ENCODE data around the gene HCN4. TPM values are rescaled to one million over a fixed set of nuclear protein-coding genes. Genes with fewer than 3 reads are reported as not detected.
A peak's percentile ranks its signal among the peaks of the same experiment; 100 is the strongest.

Gene HCN4
- total RNA-seq, 2 donors from 2014 or later, result 0.04 TPM; not detected in 1

DNA sequence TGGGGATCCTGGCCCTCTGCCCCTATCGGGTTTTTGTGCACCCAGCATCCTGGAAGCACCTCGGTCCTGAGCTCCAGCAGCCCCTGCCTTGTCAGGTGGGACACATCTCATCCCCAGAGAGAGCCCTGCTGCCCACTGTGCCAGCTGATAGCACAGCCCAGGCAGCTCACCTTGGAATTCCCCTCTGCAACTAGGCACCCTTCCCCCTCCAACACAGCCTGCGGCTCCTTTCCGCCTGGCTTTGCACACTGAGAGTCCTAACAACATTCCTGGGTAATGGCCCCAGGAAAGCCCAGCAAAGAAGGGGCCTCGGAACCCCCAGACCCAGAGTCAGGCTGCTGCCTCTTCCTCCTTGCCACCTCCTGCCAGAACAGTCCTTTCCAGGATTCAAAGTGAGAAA is 5.9 kb downstream of the HCN4 start:
- H3K36me3 Mint-ChIP-seq, result no peaks in the 10 kb centered on the region
- H3K27ac Mint-ChIP-seq, result no peak overlapping the region
- no peak for DNase-seq (ENCODE audit: low spot score in 2 of 2)
- no peaks in the 10 kb centered on the region for H3K9me3 Mint-ChIP-seq
- no peak for ATAC-seq

DNA sequence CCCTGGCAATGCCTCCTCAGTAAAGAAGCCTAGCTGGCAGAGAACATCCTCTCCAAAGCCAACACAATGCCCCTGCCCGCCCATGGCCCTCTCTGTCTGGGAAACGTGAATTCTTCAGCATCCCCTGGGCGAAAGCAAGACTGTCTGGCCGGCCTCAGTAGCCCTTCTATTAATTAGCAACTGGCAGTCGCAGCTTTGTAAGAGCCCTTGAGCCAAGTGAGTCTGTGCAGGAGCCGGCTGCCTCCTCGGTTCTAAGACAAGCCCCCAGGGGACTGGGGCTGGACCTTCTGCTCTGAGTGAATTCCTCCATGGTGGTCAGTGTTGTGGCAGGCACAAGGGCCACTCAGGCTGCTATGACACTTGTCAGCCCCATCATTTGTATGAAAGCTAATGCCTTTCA is 7.4 kb downstream of the HCN4 start:
- DNase-seq (ENCODE audit: low spot score in 2 of 2) (no peak), ATAC-seq (no peak)
- H3K27ac Mint-ChIP-seq, result no peak overlapping the region
- H3K9me3 Mint-ChIP-seq, result no peaks in the 10 kb centered on the region
- no peaks in the 10 kb centered on the region for H3K36me3 Mint-ChIP-seq

DNA sequence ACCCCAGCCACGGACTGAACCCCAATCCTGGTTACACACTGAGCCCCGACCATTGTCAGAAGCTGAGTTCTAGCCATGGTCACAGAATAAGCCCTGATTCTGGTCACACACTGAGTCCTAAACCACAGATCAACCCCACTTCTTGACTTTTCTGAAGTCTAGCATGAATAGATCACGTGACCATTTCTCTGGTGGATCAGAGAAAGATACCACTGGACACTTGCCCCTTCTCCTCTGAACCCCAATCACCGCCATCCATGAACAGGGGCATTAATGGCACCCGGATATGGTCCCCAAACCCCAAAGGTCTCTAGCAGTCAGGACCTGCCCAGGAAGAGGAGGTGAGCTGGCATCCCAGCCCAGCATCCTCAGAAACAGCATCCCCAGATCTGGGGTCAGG is 9.1 kb downstream of the HCN4 start:
- no peak for ATAC-seq
- Mint-ChIP-seq H3K27ac (no peak overlapping the region), H3K9me3 (no peaks in the 10 kb centered on the region), H3K36me3 (no peaks in the 10 kb centered on the region)
- no peak for DNase-seq (ENCODE audit: low spot score in 2 of 2)

DNA sequence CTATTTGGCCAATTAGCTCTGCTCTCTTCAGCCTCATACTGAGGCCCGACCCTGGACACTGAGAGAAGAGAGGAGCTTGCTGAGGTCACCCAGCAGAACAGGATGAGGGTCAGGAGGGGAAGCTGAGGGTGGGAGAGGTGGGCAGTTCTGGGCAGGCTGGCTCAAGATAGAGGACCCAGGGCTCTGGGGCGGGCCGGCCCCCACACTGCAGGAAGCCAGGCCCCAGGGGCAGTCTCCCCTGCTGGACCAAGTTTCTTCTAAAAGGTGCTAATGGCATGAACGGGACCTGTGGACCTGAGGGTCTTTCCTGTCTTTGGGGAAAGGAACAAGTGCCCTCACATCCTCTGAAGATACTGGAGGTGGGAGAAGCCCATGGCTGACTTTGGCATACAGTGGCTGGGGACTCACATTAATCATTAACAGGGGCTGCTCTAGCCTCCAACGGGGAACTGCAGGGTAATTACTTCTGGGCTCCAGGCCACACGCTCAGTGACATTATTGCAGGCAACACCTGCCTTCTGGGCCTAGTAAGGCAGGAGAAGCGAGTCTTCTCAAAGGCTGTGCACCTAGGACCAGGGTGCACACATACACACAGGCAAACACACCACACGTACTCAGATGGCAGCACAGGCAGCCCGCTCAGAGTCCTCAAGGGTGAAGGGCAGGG is 10.6 kb downstream of the HCN4 start:
- H3K9me3 Mint-ChIP-seq, result no peaks in the 10 kb centered on the region
- no peaks in the 10 kb centered on the region for H3K36me3 Mint-ChIP-seq
- H3K27ac Mint-ChIP-seq, result no peak overlapping the region
- no peak for DNase-seq (ENCODE audit: low spot score in 2 of 2)
- no peak for ATAC-seq

DNA sequence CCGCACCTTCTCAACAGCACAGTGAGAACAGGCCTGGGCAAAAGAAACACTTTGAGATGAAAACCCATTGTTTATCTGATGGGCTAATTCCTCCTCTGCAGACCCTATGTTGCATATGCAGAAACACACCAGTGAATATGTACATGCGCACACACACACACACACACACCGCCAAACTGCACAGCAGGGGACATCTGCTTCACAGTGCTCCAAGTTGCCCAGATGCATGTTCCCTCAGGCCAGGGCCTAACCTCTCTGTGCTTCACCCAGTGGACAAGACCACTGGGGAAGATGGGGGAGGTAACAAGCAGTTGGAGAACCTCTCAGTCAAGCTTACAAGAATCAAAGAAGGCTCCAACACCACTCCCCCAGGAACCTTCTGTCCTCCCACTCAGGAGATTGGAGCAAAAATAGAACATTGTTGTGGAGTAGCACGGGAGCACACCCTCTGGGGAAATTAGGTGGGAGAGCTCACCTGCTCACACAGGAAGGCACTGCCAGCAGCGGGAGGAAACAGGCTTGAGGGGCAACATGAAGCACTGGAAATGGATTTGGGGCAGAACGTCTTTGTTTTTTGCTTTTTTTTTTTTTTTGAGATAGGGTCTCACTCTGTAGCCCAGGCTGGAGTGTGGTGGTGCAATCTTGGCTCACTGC is 13.0 kb downstream of the HCN4 start:
- no peaks in the 10 kb centered on the region for H3K36me3 Mint-ChIP-seq
- DNase-seq (ENCODE audit: low spot score in 2 of 2) (no peak), ATAC-seq (no peak)
- H3K9me3 Mint-ChIP-seq, result no peaks in the 10 kb centered on the region
- no peak overlapping the region for H3K27ac Mint-ChIP-seq

DNA sequence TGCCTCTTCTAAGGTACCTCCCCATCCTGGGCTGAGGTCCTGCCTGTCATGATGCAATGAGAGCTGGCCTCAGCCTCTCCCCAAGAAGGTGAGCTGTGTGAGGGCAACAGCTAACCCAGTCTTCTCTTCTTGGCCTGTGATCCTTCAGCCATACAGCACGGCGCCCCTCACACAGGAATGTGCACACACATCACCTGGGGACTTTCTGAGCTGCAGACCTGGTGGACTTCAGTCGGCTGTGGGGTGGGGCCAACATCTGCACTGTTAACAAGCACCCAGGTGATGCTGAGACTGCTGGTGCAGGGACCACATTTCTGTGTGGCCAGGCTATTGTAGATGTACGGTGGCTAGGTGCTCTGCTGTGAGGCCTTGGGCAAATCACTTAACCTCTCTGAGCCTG is 14.5 kb downstream of the HCN4 start:
- Mint-ChIP-seq H3K27ac (no peak overlapping the region), H3K9me3 (no peaks in the 10 kb centered on the region), H3K36me3 (no peaks in the 10 kb centered on the region)
- no peak for DNase-seq (ENCODE audit: low spot score in 2 of 2)
- ATAC-seq, result no peak

DNA sequence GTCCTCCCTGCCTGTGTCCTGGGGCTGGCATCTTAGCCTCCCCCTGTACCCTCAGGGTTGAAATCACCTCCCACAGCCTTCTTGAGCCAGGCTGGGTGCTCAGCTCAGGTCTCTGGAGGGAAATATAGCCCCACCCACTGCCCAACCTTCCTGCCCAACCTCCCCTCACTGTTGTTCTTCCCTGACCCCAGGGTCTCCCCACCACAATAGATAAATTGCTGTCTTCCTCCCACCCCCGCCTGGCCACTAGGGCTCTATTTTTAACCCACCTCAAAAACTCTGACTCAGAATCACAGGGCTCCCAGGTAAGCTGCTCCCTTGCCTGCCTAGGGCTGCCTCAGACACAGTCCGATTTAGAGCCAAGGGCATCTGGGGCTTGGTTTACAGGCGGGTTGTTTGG is 15.0 kb downstream of the HCN4 start:
- Mint-ChIP-seq H3K27ac (no peak overlapping the region), H3K36me3 (no peaks in the 10 kb centered on the region)

DNA sequence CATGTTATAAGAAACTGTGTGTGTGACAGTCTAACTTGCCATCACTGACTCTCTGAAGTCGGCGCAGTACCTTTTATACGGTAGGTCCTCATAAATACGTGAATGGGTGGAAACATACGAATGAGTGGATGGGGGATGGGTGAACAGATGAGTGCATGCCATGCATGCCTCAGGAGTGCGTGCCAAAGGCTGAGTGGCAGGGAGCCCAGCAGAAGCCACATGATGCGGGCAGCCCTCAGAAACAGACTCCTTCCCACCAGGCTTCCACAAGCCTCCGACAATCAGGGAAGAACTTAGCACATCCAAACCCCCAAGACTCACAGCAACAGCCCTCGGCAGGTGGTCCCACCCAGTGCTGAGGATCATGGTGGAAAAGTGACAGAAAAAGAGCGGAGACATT is 16.7 kb downstream of the HCN4 start:
- ATAC-seq (no peak), DNase-seq (ENCODE audit: low spot score in 2 of 2) (no peak)
- H3K36me3 Mint-ChIP-seq, result no peaks in the 10 kb centered on the region
- H3K27ac Mint-ChIP-seq, result no peak overlapping the region
- no peaks in the 10 kb centered on the region for H3K9me3 Mint-ChIP-seq

More for the DNA sequence above, 15.0 kb downstream of the HCN4 start:
- H3K9me3 Mint-ChIP-seq, result no peaks in the 10 kb centered on the region
- ATAC-seq (no peak), DNase-seq (ENCODE audit: low spot score in 2 of 2) (no peak)

DNA sequence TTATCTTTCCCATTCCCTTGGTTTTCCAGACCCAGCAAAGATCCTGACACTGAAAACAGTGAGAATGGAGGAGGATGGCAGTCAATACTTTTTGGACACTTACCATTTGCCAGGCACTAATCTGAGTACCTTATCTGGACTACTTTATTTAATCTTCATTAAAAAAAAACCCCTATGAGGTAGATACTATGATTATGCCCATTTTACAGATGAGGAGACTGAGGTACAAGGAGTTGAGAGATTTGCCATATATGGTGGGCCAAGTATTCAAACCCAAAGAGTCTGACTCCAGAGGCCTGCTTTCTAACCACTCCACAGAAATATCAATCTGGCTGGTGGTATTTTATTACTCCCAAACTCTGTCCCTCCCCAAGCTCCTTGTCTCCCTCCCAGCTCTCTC is 19.6 kb downstream of the HCN4 start:
- Mint-ChIP-seq H3K9me3 (no peaks in the 10 kb centered on the region), H3K27ac (no peak overlapping the region), H3K36me3 (no peaks in the 10 kb centered on the region)
- no peak for ATAC-seq
- no peak for DNase-seq (ENCODE audit: low spot score in 2 of 2)

DNA sequence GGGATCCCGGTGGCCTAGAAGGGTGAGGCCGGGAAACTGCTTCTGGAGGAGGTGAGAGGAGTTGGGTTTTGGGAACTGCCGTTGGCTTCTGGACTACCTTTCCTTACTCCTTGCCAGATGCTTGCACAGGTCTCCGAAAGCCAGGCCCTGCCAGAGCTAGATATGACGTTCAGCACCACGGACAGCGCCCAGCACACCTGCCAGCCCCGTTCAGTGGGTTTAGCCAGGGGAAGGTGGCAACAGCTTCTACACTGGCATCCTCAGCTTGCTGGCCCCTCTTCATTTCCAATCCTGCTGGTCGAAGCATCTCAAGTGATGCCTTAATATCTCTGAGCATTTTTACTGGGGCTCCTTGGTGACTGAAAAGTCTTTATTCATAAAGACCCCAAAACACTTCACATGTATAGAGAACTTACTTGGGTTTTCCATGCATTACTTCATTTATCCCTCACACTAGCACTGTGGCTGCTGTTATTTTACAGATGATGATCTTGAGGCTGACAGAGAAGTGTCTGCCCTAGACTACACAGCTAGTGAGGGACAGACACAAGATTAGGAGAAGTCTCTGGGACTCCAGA is 21.9 kb downstream of the HCN4 start:
- ATAC-seq, result no peak
- Mint-ChIP-seq H3K9me3 (peaks cover 6 to 10% of the 10 kb centered on the region in 2 donors), H3K36me3 (peaks cover 0 to 9% of the 10 kb centered on the region in 2 donors), H3K27ac (no peak overlapping the region)
- DNase-seq (ENCODE audit: low spot score in 2 of 2), result peak in 1 of 2 donors; percentile 66

DNA sequence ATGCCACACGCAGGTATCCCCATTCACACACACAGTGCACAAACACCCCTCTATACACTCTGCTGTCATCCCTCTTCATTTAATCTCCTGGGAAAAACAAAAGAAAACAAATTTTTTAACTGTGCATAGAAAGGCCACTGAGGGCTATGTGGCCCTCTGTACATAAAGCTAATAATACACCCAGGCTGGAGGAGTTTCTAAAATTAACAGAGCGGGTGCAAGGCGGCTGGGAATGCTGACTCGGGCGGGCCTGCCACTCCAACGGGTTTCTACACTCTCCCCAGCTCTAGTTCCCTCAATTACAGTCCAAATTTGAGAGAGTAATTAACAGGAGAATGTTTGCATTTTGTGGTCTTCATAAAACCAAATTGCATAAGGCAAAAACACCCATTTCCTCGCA is 23.1 kb downstream of the HCN4 start:
- H3K36me3 Mint-ChIP-seq, result peaks cover 0 to 9% of the 10 kb centered on the region in 2 donors
- no peak for ATAC-seq
- DNase-seq (ENCODE audit: low spot score in 2 of 2), result no peak
- peaks cover 6 to 10% of the 10 kb centered on the region in 2 donors for H3K9me3 Mint-ChIP-seq
- H3K27ac Mint-ChIP-seq, result no peak overlapping the region

DNA sequence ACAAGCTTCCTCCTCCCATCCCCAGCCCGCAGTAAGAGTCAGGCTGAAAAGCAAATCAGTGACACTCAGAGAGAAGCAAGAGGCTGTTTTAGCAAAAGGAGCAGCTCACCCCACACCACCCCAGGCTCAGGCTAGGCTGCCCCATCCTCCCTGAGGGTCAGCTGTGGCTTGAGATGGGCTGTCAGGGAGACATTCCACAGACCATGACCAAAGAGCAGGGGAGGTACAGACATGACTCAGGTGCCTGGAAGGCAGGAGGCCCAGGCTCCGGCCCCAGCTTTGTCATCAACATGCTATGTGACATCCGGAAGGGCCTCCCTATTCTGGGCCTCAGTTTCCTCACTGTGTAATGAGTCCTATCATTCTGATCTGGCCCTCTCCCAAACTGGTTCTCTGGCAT is 24.7 kb downstream of the HCN4 start:
- Mint-ChIP-seq H3K9me3 (peaks cover 6 to 10% of the 10 kb centered on the region in 2 donors), H3K27ac (no peak overlapping the region), H3K36me3 (peaks cover 0 to 9% of the 10 kb centered on the region in 2 donors)
- DNase-seq (ENCODE audit: low spot score in 2 of 2) (no peak), ATAC-seq (no peak)

DNA sequence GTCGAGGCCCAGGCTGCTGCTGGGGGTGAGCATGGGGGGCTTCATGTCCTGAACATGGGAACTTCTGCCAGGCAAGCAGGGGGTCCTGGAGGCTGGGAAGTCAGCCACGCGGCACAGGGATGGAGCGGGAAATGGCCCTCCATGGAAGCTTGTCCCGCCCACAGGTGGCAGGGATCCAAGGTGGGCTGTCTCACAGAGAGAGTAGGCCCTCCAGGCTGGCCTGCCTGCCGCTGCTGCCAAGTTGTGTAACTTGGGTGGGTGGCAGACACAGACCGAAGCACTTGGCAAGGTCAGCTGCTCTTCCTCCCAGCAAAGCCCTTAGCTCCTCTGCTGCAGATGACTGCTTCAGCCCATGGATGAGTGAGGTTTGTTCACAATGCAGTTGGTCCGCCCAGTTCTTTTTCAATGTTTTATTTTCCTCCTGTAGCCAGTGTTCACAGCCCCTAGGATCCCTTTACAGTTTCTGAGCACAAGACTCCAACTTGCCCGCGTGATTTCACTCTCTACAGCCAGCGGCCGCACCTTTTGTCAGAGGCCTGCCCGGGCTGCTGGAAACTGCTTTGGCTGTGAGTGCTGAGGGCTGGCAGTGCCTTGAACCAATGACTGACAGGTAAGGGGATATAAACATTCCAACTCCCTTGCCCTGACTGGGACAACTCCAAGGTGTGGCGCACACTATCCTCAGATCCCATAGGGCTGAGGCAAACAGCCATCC is 26.7 kb downstream of the HCN4 start:
- DNase-seq (ENCODE audit: low spot score in 2 of 2) (no peak), ATAC-seq (no peak)
- no peak overlapping the region for H3K27ac Mint-ChIP-seq
- peaks cover 0 to 9% of the 10 kb centered on the region in 2 donors for H3K36me3 Mint-ChIP-seq
- H3K9me3 Mint-ChIP-seq, result peaks cover 6 to 10% of the 10 kb centered on the region in 2 donors

DNA sequence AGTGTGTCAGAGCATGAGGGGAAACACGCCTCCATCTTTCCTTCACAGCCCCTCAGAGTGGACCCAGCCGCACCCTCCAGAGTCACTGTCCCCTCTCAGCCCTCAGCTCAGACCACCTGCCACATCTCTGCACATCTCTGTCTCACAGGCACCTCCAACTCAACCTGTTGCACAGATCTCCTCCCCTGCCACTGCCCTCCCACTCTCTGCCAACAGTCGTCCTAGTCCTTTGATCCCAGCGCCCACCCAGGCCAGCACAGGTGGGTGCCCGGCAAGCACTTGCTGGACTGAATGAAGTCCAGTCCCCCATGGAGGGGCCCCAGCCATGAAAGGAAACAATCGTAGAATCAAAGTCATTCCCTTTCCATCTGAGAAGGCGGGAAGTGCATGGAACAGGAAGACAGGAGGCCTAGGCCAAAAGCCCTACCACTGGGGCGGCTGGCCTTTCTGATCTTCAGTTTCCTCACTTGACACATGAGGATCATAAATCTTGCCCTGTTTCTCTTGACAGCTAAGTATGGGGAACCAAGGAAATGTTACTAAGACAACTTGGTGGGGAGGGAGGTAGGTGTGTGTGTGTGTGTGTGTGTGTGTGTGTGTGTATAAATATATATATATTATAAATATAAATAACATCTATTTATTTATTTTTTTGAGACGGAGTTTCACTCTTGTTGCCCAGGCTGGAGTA is 28.1 kb downstream of the HCN4 start:
- peaks cover 0 to 9% of the 10 kb centered on the region in 2 donors for H3K36me3 Mint-ChIP-seq
- H3K9me3 Mint-ChIP-seq, result peaks cover 6 to 10% of the 10 kb centered on the region in 2 donors
- DNase-seq (ENCODE audit: low spot score in 2 of 2), result no peak
- no peak for ATAC-seq
- no peak overlapping the region for H3K27ac Mint-ChIP-seq

DNA sequence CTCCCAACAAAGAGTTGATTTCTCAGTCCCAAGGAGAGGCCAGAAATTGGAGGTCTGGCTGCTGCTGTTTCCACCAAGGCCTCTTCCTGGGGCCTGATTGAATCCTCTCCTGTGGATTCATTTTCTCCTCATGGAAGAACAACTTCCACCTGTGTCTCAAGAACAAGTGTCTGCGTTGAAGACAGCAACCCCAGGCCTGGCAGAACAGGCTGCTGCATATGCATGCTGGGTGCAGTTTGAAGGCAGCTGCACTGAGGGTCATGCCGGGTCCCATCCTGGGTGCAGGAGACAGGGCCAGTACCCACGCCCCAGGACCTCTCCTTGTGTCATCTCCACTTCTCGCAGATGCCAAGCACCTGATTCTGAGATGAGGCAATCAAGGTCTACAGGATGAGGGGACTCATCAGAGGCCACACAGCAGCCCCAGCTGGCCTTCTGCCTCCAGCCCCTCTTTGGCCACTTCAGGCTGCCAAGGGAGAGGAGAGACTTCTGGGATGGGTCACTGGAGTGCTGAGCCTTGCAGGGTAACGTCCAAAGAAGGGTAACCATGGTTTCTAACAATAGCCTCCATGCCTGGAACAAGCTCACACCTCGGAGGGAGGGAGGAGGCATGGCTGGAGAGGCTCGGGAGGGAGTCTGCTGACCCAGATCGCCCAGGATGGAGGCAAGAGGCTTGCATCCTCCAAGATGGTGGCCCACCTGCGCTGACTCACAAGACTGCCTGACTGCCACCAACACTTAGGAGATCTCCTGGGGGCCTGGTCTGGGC is 30.0 kb downstream of the HCN4 start:
- no peak for DNase-seq (ENCODE audit: low spot score in 2 of 2)
- Mint-ChIP-seq H3K36me3 (peaks cover 0 to 9% of the 10 kb centered on the region in 2 donors), H3K9me3 (peaks cover 6 to 10% of the 10 kb centered on the region in 2 donors), H3K27ac (no peak overlapping the region)
- ATAC-seq, result no peak

DNA sequence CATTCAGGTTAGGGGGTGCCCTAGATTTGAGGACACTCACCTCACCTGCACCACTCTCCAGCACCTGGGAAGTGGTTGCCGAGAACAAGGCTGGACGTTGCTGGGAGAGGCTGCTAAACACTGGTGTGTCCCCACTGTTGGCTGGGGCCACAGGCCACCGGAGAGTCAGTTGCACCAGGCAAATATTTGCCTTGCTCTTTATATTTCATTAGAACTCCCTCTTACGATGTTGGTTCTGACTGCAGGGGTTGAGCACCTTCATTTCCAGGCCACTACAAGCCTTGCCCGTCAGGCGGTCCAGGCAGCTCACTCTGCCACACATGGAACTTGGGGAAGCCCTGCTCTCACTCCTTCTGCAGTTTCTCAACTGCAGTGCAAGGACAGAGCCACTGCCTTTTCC is 30.7 kb downstream of the HCN4 start:
- DNase-seq (ENCODE audit: low spot score in 2 of 2), result no peak
- ATAC-seq, result no peak
- H3K27ac Mint-ChIP-seq, result no peak overlapping the region
- peaks cover 0 to 2% of the 10 kb centered on the region in 2 donors for H3K36me3 Mint-ChIP-seq
- peaks cover 3 to 6% of the 10 kb centered on the region in 2 donors for H3K9me3 Mint-ChIP-seq

All from activated naive CD4-positive, alpha-beta T cell treated with anti-CD3 and anti-CD28 coated beads, Interleukin-2, amount 50 U/mL, for 72 hours (primary cell).